Measurements from ENCODE around the gene BSG. TPM values are rescaled to one million over a fixed set of nuclear protein-coding genes. Genes with fewer than 3 reads are reported as not detected.

BSG gene
- total RNA-seq, 4 donors from 2014 or later, result 304 to 416 (median 362) TPM

DNA sequence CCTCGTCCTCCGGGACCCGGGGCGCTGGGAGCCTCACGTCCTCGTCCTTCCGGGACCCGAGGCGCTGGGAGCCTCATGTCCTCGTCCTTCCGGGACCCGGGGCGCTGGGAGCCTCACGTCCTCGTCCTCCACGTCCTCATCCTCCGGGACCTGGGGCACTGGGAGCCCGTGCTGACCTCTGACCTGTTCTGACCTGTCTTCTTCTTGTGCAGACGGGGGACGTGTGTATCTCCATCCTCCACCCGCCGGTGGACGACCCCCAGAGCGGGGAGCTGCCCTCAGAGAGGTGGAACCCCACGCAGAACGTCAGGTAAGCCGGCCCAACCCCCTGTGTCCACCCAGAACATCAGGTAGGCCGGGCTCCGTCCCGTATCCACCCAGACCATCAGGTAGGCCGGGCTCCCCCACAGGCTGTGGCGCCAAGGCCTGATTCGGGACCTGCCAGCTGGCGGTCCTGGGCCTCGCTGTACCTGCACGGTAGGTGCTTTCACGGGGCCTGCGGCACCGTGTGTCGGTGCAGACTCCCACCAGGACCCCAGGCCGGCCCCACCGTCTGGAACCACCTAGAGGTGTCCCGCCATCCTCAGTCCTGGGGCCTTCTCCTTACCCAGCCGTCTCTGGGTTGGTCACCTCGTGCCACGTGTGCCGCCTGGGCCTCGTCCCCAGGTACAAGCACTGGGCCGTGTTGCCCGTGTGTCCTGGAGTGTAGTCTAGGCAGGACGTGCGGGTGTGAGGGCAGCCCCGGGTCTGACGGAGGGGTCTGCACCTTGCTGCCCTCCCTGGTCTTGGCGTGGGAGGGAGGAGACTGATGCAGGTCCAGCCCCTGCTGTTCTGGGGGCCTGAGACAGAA, 36.1 kb upstream of the BSG start:
- Histone ChIP-seq H3K27ac (replicated peaks in 1 of 4) (peak overlapping the region in 1 of 4 donors; percentile 99), H3K9me3 (no peaks in the 10 kb centered on the region), H3K4me1 (peaks cover 30 to 56% (median 44%) of the 10 kb centered on the region in 4 donors), H3K36me3 (peaks cover 40 to 55% (median 53%) of the 10 kb centered on the region in 4 donors), H3K4me3 (no peak overlapping the region), H3K27me3 (no peaks in the 10 kb centered on the region)
- no peak for DNase-seq (ENCODE audit: extremely low spot score)
- TF ChIP-seq POLR2A (IDR thresholded peaks at IDR 0.05; ENCODE audit: low read depth) (no peak), EP300 (IDR thresholded peaks at IDR 0.05) (no peak), POLR2AphosphoS5 (IDR thresholded peaks at IDR 0.05) (no peak)
- TF ChIP-seq, protein P1, sequence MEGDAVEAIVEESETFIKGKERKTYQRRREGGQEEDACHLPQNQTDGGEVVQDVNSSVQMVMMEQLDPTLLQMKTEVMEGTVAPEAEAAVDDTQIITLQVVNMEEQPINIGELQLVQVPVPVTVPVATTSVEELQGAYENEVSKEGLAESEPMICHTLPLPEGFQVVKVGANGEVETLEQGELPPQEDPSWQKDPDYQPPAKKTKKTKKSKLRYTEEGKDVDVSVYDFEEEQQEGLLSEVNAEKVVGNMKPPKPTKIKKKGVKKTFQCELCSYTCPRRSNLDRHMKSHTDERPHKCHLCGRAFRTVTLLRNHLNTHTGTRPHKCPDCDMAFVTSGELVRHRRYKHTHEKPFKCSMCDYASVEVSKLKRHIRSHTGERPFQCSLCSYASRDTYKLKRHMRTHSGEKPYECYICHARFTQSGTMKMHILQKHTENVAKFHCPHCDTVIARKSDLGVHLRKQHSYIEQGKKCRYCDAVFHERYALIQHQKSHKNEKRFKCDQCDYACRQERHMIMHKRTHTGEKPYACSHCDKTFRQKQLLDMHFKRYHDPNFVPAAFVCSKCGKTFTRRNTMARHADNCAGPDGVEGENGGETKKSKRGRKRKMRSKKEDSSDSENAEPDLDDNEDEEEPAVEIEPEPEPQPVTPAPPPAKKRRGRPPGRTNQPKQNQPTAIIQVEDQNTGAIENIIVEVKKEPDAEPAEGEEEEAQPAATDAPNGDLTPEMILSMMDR (IDR thresholded peaks at IDR 0.05), result no peak
- WGBS, result 88% methylated on average over 22 of the region's 55 CpGs
- intact Hi-C loops (cut with DNase I), result no loop called here

DNA sequence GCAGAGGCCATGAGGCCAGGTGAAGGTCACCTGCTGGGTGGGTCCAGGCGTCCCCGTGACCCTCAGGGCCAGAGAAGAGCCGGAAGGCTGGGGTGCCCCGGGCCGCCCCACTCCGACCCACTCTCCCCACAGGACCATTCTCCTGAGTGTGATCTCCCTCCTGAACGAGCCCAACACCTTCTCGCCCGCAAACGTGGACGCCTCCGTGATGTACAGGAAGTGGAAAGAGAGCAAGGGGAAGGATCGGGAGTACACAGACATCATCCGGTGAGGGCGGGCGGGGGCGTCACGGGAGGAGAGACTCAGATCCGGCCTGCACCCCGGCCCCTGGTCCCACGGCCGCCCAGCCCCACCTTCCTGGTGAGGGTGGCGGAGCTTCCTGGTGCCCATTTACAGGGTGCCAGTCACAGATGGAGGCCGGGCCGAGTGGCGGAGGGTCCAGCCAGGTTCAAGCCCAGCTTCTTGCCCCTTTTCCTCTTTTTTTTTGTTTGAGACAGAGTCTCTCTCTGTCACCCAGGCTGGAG, 35.5 kb upstream of the BSG start:
- Histone ChIP-seq H3K4me3 (no peak overlapping the region), H3K4me1 (peaks cover 30 to 56% (median 44%) of the 10 kb centered on the region in 4 donors), H3K9me3 (no peaks in the 10 kb centered on the region), H3K36me3 (peaks cover 47 to 62% (median 60%) of the 10 kb centered on the region in 4 donors), H3K27me3 (no peaks in the 10 kb centered on the region), H3K27ac (replicated peaks in 1 of 4) (no peak overlapping the region)
- intact Hi-C loops (cut with DNase I), result no loop called here
- DNase-seq (ENCODE audit: extremely low spot score), result no peak
- WGBS, result 95% methylated on average over 25 of the region's 26 CpGs
- TF ChIP-seq EP300 (IDR thresholded peaks at IDR 0.05) (no peak), POLR2AphosphoS5 (IDR thresholded peaks at IDR 0.05) (no peak), POLR2A (IDR thresholded peaks at IDR 0.05; ENCODE audit: low read depth) (no peak)
- TF ChIP-seq, protein P1 (IDR thresholded peaks at IDR 0.05), result no peak

DNA sequence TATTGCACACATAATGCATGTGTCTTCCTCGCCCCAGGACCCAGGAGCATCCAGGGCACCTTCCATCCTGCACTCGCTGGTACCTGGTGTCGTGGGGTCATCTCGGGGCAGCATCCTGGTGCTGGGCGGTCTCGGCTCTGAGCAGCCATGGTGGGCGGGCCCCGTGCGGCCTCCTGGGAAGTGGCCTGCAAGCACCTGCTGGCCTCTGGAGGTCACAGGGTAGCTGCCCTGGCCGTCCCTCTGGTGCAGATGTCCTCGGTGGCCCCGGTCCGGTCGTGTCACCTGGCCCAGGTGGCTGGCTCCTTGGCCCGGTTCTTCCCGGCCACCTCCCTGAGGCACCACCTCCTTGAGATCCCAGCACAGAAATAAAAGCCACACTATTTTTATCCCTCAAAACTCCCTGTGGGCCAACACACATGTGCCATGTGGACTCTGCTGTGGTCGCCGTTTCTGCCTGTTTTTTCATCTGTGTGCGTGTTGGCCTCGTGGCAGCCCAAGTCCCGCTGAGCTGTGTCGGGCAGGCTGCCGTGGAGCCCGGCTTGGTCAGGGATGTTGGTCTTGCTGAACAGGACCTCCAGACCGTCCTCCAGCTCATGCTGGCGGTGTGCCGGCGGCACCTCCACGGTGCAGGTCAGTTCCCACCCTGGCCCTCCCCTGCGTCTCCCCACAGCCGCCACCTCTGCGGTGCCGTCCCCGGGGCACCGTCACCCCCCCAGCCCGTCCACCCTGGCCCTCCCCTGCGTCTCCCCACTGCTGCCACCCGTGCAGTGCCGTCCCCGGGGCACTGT, 33.6 kb upstream of the BSG start:
- no peak for TF ChIP-seq POLR2AphosphoS5 (IDR thresholded peaks at IDR 0.05)
- TF ChIP-seq, protein P1 (IDR thresholded peaks at IDR 0.05), result no peak
- TF ChIP-seq POLR2A (IDR thresholded peaks at IDR 0.05; ENCODE audit: low read depth), result no peak
- TF ChIP-seq EP300 (IDR thresholded peaks at IDR 0.05), result no peak
- Histone ChIP-seq H3K27ac (replicated peaks in 1 of 4) (no peak overlapping the region), H3K36me3 (peaks cover 52 to 76% (median 71%) of the 10 kb centered on the region in 4 donors), H3K9me3 (no peaks in the 10 kb centered on the region), H3K4me1 (peaks cover 21 to 46% (median 32%) of the 10 kb centered on the region in 4 donors), H3K4me3 (no peak overlapping the region), H3K27me3 (no peaks in the 10 kb centered on the region)
- no peak for DNase-seq (ENCODE audit: extremely low spot score)
- intact Hi-C loops (cut with DNase I), result no loop called here
- WGBS, result 72% methylated on average over 26 of the region's 40 CpGs

DNA sequence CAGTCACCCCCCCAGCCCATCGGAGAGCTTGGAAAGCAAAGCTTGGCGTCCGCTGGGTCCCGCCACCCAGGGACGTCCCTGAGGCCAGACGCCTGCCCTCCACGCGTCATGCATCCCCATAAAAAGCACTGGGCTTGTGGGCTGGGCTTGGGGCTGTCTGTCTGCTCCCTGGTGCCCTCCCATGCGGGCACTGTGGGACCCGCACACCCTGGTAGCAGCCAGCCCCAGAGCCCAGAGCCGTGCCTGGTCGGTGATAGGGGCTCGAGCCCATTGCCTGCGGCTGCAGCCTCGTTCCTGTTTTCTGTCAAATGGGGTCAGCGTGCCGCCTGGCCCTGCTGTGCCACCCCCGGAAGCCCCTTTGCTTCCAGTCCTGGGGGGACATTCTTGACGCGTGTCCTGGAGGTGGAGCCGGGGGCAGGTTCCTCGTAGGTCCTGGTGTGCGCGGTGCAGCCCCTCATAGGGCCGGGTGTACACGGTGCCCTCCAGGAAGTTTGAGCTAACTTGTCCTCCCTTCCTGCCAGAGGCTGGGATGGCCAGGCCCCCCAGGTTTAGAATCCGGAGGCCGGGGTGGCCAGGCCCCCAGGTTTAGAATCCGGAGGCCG, 32.9 kb upstream of the BSG start:
- H3K27me3 ChIP-seq, result no peaks in the 10 kb centered on the region
- WGBS, result 93% methylated on average over 5 of the region's 30 CpGs
- no peak overlapping the region for H3K4me3 ChIP-seq
- TF ChIP-seq POLR2A (IDR thresholded peaks at IDR 0.05; ENCODE audit: low read depth) (no peak), POLR2AphosphoS5 (IDR thresholded peaks at IDR 0.05) (no peak), EP300 (IDR thresholded peaks at IDR 0.05) (no peak)
- TF ChIP-seq, protein P1 (IDR thresholded peaks at IDR 0.05), result no peak
- H3K27ac ChIP-seq (replicated peaks in 1 of 4), result no peak overlapping the region
- peaks cover 52 to 76% (median 71%) of the 10 kb centered on the region in 4 donors for H3K36me3 ChIP-seq
- DNase-seq (ENCODE audit: extremely low spot score), result no peak
- H3K9me3 ChIP-seq, result no peaks in the 10 kb centered on the region
- H3K4me1 ChIP-seq, result peaks cover 14 to 47% (median 30%) of the 10 kb centered on the region in 4 donors
- intact Hi-C loops (cut with DNase I), result no loop called here

All from esophagus muscularis mucosa (tissue), 4 donors.